SK-N-SH (cell line): ENCODE measurements around the gene IGHMBP2. TPM values are rescaled to one million over a fixed set of nuclear protein-coding genes. Genes with fewer than 3 reads are reported as not detected.

Experiments used
- CTCF ChIA-PET: fragments of 300-600, 350-600 bp; formaldehyde crosslinking; extraction: SDS; loops from one replicate; lab custom pipeline; 2021; lab: Yijun Ruan, JAX
- POLR2A ChIA-PET: fragments of 350-600 bp; sonication (Branson Sonifier 250); formaldehyde crosslinking; extraction: SDS; loops from one replicate; lab custom pipeline; 2020; ENCODE audit warnings: antibody characterized with exemption, inconsistent platforms; lab: Yijun Ruan, JAX
- DNase-seq: peaks from one replicate; pipeline ENCODE4 v3.0.0; 2012
- H2AFZ ChIP-seq: fragments of 200-600 bp; sonication (generic); 2 replicates; pipeline ENCODE4 v1.8.1; 2016; ENCODE audit warnings: antibody characterized with exemption, mild to moderate bottlenecking, low read depth
- H3F3A ChIP-seq: fragments of 200-600 bp; sonication (generic); replicated peaks from 2 replicates; pipeline ENCODE3; 2016; ENCODE audit warnings: antibody characterized with exemption, mild to moderate bottlenecking; ENCODE audit not compliant: insufficient read depth
- H3K27ac ChIP-seq, 2 experiments: fragments of 200-500 bp in 1 of 2; fragments of 200-600 bp in 1 of 2; sonication (Bioruptor generic) in 1 of 2; sonication (generic), shearing (Covaris generic) in 1 of 2; 2 replicates each; pipeline versions ENCODE4 v1.5.1 to v1.6.1; 2014 to 2016; ENCODE audit warnings: low read depth in 2 of 2, inconsistent platforms in 1 of 2, low read length in 1 of 2, mild to moderate bottlenecking in 1 of 2, mixed read lengths in 1 of 2
- H3K27me3 ChIP-seq: fragments of 200-600 bp; sonication (generic), shearing (Covaris generic); 2 replicates; pipeline ENCODE4 v1.6.1; 2016; ENCODE audit warnings: mixed run types; ENCODE audit not compliant: insufficient read depth
- H3K36me3 ChIP-seq, 2 experiments: fragments of 200-500 bp in 1 of 2; fragments of 200-600 bp in 1 of 2; sonication (Bioruptor generic) in 1 of 2; sonication (generic) in 1 of 2; replicated peaks in 1 of 2; 2 replicates each; pipeline versions ENCODE3 to v1.5.1; 2014 to 2016; ENCODE audit warnings: low read length in 1 of 2, mild to moderate bottlenecking in 1 of 2; ENCODE audit not compliant: insufficient read depth in 2 of 2, control insufficient read depth in 1 of 2
- H3K4me1 ChIP-seq, 2 experiments: fragments of 200-500 bp in 1 of 2; fragments of 200-600 bp in 1 of 2; sonication (Bioruptor generic) in 1 of 2; sonication (generic), shearing (Covaris generic) in 1 of 2; 2 replicates each; pipeline versions ENCODE4 v1.5.1 to v1.6.1; 2014 to 2016; ENCODE audit warnings: low read depth in 1 of 2, low read length in 1 of 2, mixed run types in 1 of 2; ENCODE audit not compliant: insufficient read depth in 2 of 2, control insufficient read depth in 1 of 2
- H3K4me2 ChIP-seq: fragments of 200-600 bp; sonication (generic), shearing (Covaris generic); 2 replicates; pipeline ENCODE4 v1.6.1; 2017; ENCODE audit warnings: mixed run types
- H3K4me3 ChIP-seq, 2 experiments: fragments of 200-500 bp in 1 of 2; fragments of 200-600 bp in 1 of 2; sonication (Bioruptor generic) in 1 of 2; sonication (generic), shearing (Covaris generic) in 1 of 2; 2 replicates each; pipeline versions ENCODE4 v1.5.1 to v1.8.1; 2014 to 2016; ENCODE audit warnings: low read depth in 2 of 2, inconsistent platforms in 1 of 2, low read length in 1 of 2, mild to moderate bottlenecking in 1 of 2, mixed read lengths in 1 of 2, moderate library complexity in 1 of 2
- H3K79me2 ChIP-seq: fragments of 200-600 bp; sonication (generic); 2 replicates; pipeline ENCODE4 v1.8.1; 2017; ENCODE audit warnings: mild to moderate bottlenecking; ENCODE audit not compliant: insufficient read depth
- H3K9ac ChIP-seq: fragments of 200-600 bp; sonication (generic); 2 replicates; pipeline ENCODE4 v1.6.1; 2017; ENCODE audit warnings: mixed run types
- H3K9me2 ChIP-seq: fragments of 200-600 bp; sonication (generic); 2 replicates; pipeline ENCODE4 v1.6.1; 2017; ENCODE audit warnings: mixed run types
- H3K9me3 ChIP-seq: fragments of 200-600 bp; sonication (generic); 2 replicates; pipeline ENCODE4 v1.6.1; 2017; ENCODE audit warnings: mixed run types, mild to moderate bottlenecking, moderate library complexity
- H4K20me1 ChIP-seq: fragments of 200-600 bp; sonication (generic); 2 replicates; pipeline ENCODE4 v1.6.1; 2017; ENCODE audit warnings: mild to moderate bottlenecking, mixed run types; ENCODE audit not compliant: insufficient read depth
- CHD2 ChIP-seq: fragments of 150-350 bp; IDR thresholded peaks from 2 replicates; pipeline ENCODE4 v1.6.1; 2018; ENCODE audit warnings: low read length; ENCODE audit not compliant: partially characterized antibody
- ELF1 ChIP-seq: IDR thresholded peaks from 2 replicates; pipeline ENCODE4 v1.4.0; 2012
- EP300 ChIP-seq, 2 experiments: IDR thresholded peaks; 2 replicates each; pipeline versions ENCODE4 v1.4.0 to v1.6.1; 2012; ENCODE audit warnings: borderline replicate concordance in 1 of 2, low read depth in 1 of 2, low read length in 1 of 2
- FOXJ3 ChIP-seq: sonication (generic); formaldehyde crosslinking; IDR thresholded peaks from 2 replicates; pipeline ENCODE4 v1.5.1; 2020; ENCODE audit warnings: mild to moderate bottlenecking, missing genetic modification reagents
- FOXM1 ChIP-seq: IDR thresholded peaks from 2 replicates; pipeline ENCODE4 v1.4.0; 2012; ENCODE audit warnings: low read depth, mild to moderate bottlenecking
- GABPA ChIP-seq: IDR thresholded peaks from 2 replicates; pipeline ENCODE4 v1.4.0; 2012; ENCODE audit warnings: low read depth, mild to moderate bottlenecking
- JUND ChIP-seq: IDR thresholded peaks from 2 replicates; pipeline ENCODE4 v1.4.0; 2012
- NFIC ChIP-seq: IDR thresholded peaks from 2 replicates; pipeline ENCODE4 v1.4.0; 2012; ENCODE audit warnings: borderline replicate concordance
- NRF1 ChIP-seq: IDR thresholded peaks from 2 replicates; pipeline ENCODE4 v1.6.1; 2012; ENCODE audit warnings: low read depth, mild to moderate bottlenecking, low read length
- POLR2AphosphoS5 ChIP-seq: IDR thresholded peaks from 2 replicates; pipeline ENCODE4 v1.6.1; 2012; ENCODE audit warnings: low read depth, low read length
- RXRA ChIP-seq: IDR thresholded peaks from 2 replicates; pipeline ENCODE4 v1.4.0; 2012; ENCODE audit warnings: low read depth, mild to moderate bottlenecking, borderline replicate concordance
- TCF12 ChIP-seq: IDR thresholded peaks from 2 replicates; pipeline ENCODE4 v1.4.0; 2012
- TEAD4 ChIP-seq: IDR thresholded peaks from 2 replicates; pipeline ENCODE4 v1.4.0; 2012; ENCODE audit warnings: mild to moderate bottlenecking, borderline replicate concordance; ENCODE audit not compliant: insufficient read depth
- USF1 ChIP-seq: IDR thresholded peaks from 2 replicates; pipeline ENCODE4 v1.4.0; 2012; ENCODE audit warnings: low read depth, borderline replicate concordance
- USF2 ChIP-seq: fragments of 150-350 bp; IDR thresholded peaks from 2 replicates; pipeline ENCODE4 v1.6.1; 2017; ENCODE audit warnings: antibody characterized with exemption, low read length, low read depth, borderline replicate concordance
- WGBS: methylation state at CpG from one replicate; pipeline ENCODE4 v1.1.6; 2017; ENCODE audit warnings: low lambda C conversion rate; 5-methylcytosine and 5-hydroxymethylcytosine counted together
- polyA plus RNA-seq, 3 experiments: library from polyadenylated mRNA; depleted of rRNA; stranded (reverse); fragments of >200 nt; gene quantifications; 2 replicates each; pipeline ENCODE4 v1.2.3, GENCODE V29; 2012
- TF ChIP-seq, protein P1 (sequence below): IDR thresholded peaks from 2 replicates; pipeline ENCODE4 v1.6.1; 2012; ENCODE audit warnings: mild to moderate bottlenecking, low read depth, low read length, moderate library complexity

The IGHMBP2 gene
- polyA plus RNA-seq, 1 of the 3 experiments (the other 2 are of a cell fraction), result 9.0 TPM

- TF ChIP-seq USF2, result no peak
- TF ChIP-seq GABPA, result no peak
- TF ChIP-seq ELF1, result 0 out of 2 replicates have a peak, but pooled peaks have one; percentile 0
- no peak for TF ChIP-seq TEAD4
- no peak for TF ChIP-seq FOXJ3
- TF ChIP-seq, all 33 proteins: peak for 1
- Histone ChIP-seq H3K4me3 (peak overlapping the region in 1 of 2 experiments; percentile 9; a peak in 1 of 4 replicates), H3K27ac (peak overlapping the region; percentile 83 to 90; a peak in 3 of 4 replicates), H3K9ac (no peak overlapping the region), H3K9me2 (no peaks in the 10 kb centered on the region), H3F3A (peaks cover 17% of the 10 kb centered on the region), H3K27me3 (no peaks in the 10 kb centered on the region), H3K9me3 (no peaks in the 10 kb centered on the region), H3K79me2 (no peaks in the 10 kb centered on the region), H2AFZ (no peak overlapping the region), H3K36me3 (peaks cover 25 to 26% of the 10 kb centered on the region in 2 experiments), H3K4me1 (peaks cover 25 to 33% of the 10 kb centered on the region in 2 experiments), H4K20me1 (peaks cover 18% of the 10 kb centered on the region), H3K4me2 (peak overlapping the region; percentile 73)
- 57% methylated on average over 9 of the region's 17 CpGs for WGBS
- POLR2A ChIA-PET, result interaction anchor here (1.4 kb wide), 1 partner anchor 13 kb away, joined by 3 read pairs; the partner anchor contains the start of genes IGHMBP2 and MRPL21
- no peak for DNase-seq
- CTCF ChIA-PET, result interaction anchor here (1.5 to 3.0 kb wide), 9 partner anchors 14 to 280 kb away, joined by 5 to 16 read pairs (median 10); partner anchors contain the start of genes CPT1A, MRGPRF and TPCN2
These were observed 12.2 kb upstream of the IGHMBP2 start for GRCh38 chr11:68891351-68891948.

- H3K27ac ChIP-seq, result peak overlapping the region in 1 of 2 experiments; percentile 34; a peak in 1 of 4 replicates
- peaks cover 18% of the 10 kb centered on the region for H4K20me1 ChIP-seq
- no peak overlapping the region for H3K4me3 ChIP-seq
- no peaks in the 10 kb centered on the region for H3K27me3 ChIP-seq
- POLR2A ChIA-PET, result no interaction called here
- H3K9ac ChIP-seq, result no peak overlapping the region
- no peak overlapping the region for H3K4me2 ChIP-seq
- CTCF ChIA-PET, result no interaction called here
- H3F3A ChIP-seq, result peaks cover 14% of the 10 kb centered on the region
- H2AFZ ChIP-seq, result no peak overlapping the region
- 98% methylated on average over 20 of the region's 20 CpGs for WGBS
- H3K4me1 ChIP-seq, result peaks cover 25 to 33% of the 10 kb centered on the region in 2 experiments
- H3K9me2 ChIP-seq, result no peaks in the 10 kb centered on the region
- peaks cover 26 to 37% of the 10 kb centered on the region in 2 experiments for H3K36me3 ChIP-seq
- no peak for TF ChIP-seq POLR2AphosphoS5
- H3K9me3 ChIP-seq, result no peaks in the 10 kb centered on the region
- no peak for DNase-seq
- no peaks in the 10 kb centered on the region for H3K79me2 ChIP-seq
These were observed 11.1 kb upstream of the IGHMBP2 start for GRCh38 chr11:68892576-68892975.

- WGBS, result 100% methylated on average over 5 of the region's 5 CpGs
- TF ChIP-seq FOXM1 (no peak), TEAD4 (no peak), RXRA (no peak), JUND (no peak), NFIC (no peak), ELF1 (no peak), NRF1 (no peak), FOXJ3 (no peak), TCF12 (no peak), CHD2 (no peak), USF1 (no peak), EP300 (IDR thresholded peaks at IDR 0.05; ENCODE audit: borderline replicate concordance in 1 of 2, low read depth in 1 of 2, low read length in 1 of 2) (no peak), GABPA (no peak), POLR2AphosphoS5 (no peak)
- TF ChIP-seq, protein P1, sequence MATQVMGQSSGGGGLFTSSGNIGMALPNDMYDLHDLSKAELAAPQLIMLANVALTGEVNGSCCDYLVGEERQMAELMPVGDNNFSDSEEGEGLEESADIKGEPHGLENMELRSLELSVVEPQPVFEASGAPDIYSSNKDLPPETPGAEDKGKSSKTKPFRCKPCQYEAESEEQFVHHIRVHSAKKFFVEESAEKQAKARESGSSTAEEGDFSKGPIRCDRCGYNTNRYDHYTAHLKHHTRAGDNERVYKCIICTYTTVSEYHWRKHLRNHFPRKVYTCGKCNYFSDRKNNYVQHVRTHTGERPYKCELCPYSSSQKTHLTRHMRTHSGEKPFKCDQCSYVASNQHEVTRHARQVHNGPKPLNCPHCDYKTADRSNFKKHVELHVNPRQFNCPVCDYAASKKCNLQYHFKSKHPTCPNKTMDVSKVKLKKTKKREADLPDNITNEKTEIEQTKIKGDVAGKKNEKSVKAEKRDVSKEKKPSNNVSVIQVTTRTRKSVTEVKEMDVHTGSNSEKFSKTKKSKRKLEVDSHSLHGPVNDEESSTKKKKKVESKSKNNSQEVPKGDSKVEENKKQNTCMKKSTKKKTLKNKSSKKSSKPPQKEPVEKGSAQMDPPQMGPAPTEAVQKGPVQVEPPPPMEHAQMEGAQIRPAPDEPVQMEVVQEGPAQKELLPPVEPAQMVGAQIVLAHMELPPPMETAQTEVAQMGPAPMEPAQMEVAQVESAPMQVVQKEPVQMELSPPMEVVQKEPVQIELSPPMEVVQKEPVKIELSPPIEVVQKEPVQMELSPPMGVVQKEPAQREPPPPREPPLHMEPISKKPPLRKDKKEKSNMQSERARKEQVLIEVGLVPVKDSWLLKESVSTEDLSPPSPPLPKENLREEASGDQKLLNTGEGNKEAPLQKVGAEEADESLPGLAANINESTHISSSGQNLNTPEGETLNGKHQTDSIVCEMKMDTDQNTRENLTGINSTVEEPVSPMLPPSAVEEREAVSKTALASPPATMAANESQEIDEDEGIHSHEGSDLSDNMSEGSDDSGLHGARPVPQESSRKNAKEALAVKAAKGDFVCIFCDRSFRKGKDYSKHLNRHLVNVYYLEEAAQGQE, result no peak
These were observed 10.4 kb upstream of the IGHMBP2 start for GRCh38 chr11:68893282-68893681.

More at GRCh38 chr11:68893282-68893681, 10.4 kb upstream of the IGHMBP2 start:
- ChIA-PET CTCF (no interaction called here), POLR2A (interaction anchor here (0.6 kb wide), 1 partner anchor 9 kb away, joined by 3 read pairs; no protein-coding TSS in a partner anchor)
- no peaks in the 10 kb centered on the region for H3K27me3 ChIP-seq
- peaks cover 25 to 33% of the 10 kb centered on the region in 2 experiments for H3K4me1 ChIP-seq
- H3K9ac ChIP-seq, result no peak overlapping the region
- H3K79me2 ChIP-seq, result no peaks in the 10 kb centered on the region
- H2AFZ ChIP-seq, result no peak overlapping the region
- peaks cover 26 to 44% of the 10 kb centered on the region in 2 experiments for H3K36me3 ChIP-seq
- peaks cover 18% of the 10 kb centered on the region for H4K20me1 ChIP-seq
- no peak overlapping the region for H3K4me2 ChIP-seq
- no peaks in the 10 kb centered on the region for H3K9me2 ChIP-seq
- H3K4me3 ChIP-seq, result no peak overlapping the region
- DNase-seq, result no peak
- peaks cover 14% of the 10 kb centered on the region for H3F3A ChIP-seq
- H3K9me3 ChIP-seq, result no peaks in the 10 kb centered on the region
- no peak overlapping the region for H3K27ac ChIP-seq
